Glutamatergic neuron (in vitro differentiated cells): ENCODE results near the gene NCSTN. TPM values are rescaled to one million over a fixed set of nuclear protein-coding genes. Genes with fewer than 3 reads are reported as not detected.
A peak's percentile ranks its signal among the peaks of the same experiment; 100 is the strongest.

ENCODE experiments used
- DNase-seq: peaks from one replicate; pipeline ENCODE4 v3.0.0; 2022
- H3K27ac Mint-ChIP-seq: one replicate; pipeline ENCODE4 v1.8.0; 2020; ENCODE audit warnings: mild to moderate bottlenecking, mixed read lengths, inconsistent platforms; ENCODE audit not compliant: unreplicated experiment
- H3K27me3 Mint-ChIP-seq: one replicate; pipeline ENCODE4 v1.8.0; 2020; ENCODE audit warnings: mild to moderate bottlenecking, moderate library complexity, mixed read lengths, inconsistent platforms; ENCODE audit not compliant: unreplicated experiment
- H3K36me3 Mint-ChIP-seq: one replicate; pipeline ENCODE4 v1.8.0; 2020; ENCODE audit warnings: mild to moderate bottlenecking, mixed read lengths, inconsistent platforms; ENCODE audit not compliant: unreplicated experiment
- H3K4me1 Mint-ChIP-seq: one replicate; pipeline ENCODE4 v1.8.0; 2020; ENCODE audit warnings: mild to moderate bottlenecking, low read depth, mixed read lengths, inconsistent platforms; ENCODE audit not compliant: unreplicated experiment
- H3K4me3 Mint-ChIP-seq: one replicate; pipeline ENCODE4 v1.8.0; 2020; ENCODE audit warnings: mild to moderate bottlenecking, mixed read lengths, inconsistent platforms; ENCODE audit not compliant: unreplicated experiment
- H3K9me3 Mint-ChIP-seq: one replicate; pipeline ENCODE4 v1.8.0; 2020; ENCODE audit warnings: mild to moderate bottlenecking, moderate library complexity, mixed read lengths, inconsistent platforms; ENCODE audit not compliant: unreplicated experiment
- total RNA-seq: library from RNA; stranded (reverse); fragmentation: NEBNext Ultra II Directional; extraction: Animal tissue kit (Norgen Biotek cat#: 25700); gene quantifications from one replicate; pipeline ENCODE4 v1.2.1, GENCODE V29; 2021; ENCODE audit not compliant: unreplicated experiment
- TF ChIP-seq, protein P1 (sequence below): fragments of 200-600 bp; sonication (generic); IDR thresholded peaks from one replicate; pipeline ENCODE4 v1.5.0; 2021; ENCODE audit not compliant: partially characterized antibody, unreplicated experiment

NCSTN gene
- total RNA-seq, 1 donor from 2014 or later = 121 TPM

DNA sequence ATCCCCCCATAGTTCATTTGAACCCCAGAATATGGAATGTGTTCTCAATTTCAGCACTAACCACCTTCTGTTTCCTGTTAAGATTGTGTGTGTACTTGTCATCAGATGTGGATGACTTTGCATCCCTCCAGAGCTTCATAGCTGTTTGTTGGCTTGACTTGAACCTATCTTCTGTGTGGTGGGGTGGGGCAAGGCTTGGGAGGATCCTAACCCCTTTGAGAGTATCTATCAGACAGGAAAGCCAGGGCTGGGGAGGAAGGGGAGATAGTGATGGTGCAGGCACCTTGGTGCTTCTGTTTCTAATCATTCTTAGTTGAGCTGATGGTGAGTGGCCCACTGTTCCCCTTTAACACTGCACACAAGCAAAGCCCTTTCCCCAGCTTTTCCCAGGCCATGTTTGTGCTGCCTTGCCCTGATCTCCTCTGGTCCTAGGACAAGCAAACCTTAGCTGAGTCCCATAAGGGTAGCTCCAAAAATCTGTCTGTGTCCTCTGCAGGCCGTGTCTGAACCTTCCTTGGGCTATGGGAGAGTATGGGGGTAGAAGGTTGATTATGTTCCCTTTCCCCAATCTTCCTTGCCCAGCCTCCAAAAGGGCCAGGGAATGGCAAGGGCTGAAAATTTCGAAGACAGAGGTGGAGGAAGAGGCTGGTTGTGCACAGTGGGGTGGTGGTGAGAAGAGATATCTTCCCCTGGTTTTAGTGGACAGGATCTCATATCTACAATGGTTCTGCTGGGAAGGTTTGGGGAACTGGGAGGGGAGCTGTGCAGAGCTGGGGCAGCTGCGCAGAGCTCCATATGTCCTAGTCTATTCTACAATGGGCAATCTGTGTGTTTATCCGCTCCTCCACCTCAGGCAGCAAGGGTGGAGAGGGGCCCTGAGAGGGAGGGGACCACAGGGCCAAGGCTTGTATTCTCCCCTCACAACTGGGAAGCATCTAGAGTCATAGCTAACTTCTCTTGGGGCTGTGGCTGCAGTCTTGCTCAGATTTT is 25.0 kb downstream of the NCSTN start:
- H3K36me3 Mint-ChIP-seq = peaks cover 21% of the 10 kb centered on the region
- TF ChIP-seq, protein P1, sequence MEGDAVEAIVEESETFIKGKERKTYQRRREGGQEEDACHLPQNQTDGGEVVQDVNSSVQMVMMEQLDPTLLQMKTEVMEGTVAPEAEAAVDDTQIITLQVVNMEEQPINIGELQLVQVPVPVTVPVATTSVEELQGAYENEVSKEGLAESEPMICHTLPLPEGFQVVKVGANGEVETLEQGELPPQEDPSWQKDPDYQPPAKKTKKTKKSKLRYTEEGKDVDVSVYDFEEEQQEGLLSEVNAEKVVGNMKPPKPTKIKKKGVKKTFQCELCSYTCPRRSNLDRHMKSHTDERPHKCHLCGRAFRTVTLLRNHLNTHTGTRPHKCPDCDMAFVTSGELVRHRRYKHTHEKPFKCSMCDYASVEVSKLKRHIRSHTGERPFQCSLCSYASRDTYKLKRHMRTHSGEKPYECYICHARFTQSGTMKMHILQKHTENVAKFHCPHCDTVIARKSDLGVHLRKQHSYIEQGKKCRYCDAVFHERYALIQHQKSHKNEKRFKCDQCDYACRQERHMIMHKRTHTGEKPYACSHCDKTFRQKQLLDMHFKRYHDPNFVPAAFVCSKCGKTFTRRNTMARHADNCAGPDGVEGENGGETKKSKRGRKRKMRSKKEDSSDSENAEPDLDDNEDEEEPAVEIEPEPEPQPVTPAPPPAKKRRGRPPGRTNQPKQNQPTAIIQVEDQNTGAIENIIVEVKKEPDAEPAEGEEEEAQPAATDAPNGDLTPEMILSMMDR = no peak
- H3K4me1 Mint-ChIP-seq = peaks cover 45% of the 10 kb centered on the region
- peak; percentile 68 for DNase-seq
- H3K9me3 Mint-ChIP-seq = peaks cover 82% of the 10 kb centered on the region
- peak overlapping the region; percentile 100 for H3K27ac Mint-ChIP-seq
- H3K27me3 Mint-ChIP-seq = peaks cover 67% of the 10 kb centered on the region
- H3K4me3 Mint-ChIP-seq = peak overlapping the region; percentile 97

DNA sequence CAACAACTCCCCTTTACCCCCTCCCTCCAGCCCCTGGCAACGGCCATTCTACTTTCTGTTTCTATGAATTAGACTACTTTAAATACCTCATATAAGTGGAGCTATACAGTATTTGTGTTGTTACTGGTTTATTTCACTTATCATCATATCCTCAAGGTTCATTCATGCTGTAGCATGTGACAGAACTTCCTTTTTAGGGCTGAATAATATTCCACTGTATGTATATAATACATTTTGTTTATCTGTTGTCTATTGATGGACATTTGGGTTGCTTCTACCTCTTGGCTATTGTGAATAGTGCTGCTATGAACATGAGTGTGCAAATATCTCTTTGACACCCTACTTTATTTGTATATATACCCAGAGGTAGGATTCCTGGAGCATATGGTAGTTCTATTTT is 25.9 kb downstream of the NCSTN start:
- peak overlapping the region; percentile 97 for H3K4me3 Mint-ChIP-seq
- peaks cover 79% of the 10 kb centered on the region for H3K9me3 Mint-ChIP-seq
- no peak for DNase-seq
- peaks cover 21% of the 10 kb centered on the region for H3K36me3 Mint-ChIP-seq
- peaks cover 63% of the 10 kb centered on the region for H3K27me3 Mint-ChIP-seq
- peaks cover 43% of the 10 kb centered on the region for H3K4me1 Mint-ChIP-seq
- TF ChIP-seq, protein P1 = no peak
- H3K27ac Mint-ChIP-seq = peak overlapping the region; percentile 100

DNA sequence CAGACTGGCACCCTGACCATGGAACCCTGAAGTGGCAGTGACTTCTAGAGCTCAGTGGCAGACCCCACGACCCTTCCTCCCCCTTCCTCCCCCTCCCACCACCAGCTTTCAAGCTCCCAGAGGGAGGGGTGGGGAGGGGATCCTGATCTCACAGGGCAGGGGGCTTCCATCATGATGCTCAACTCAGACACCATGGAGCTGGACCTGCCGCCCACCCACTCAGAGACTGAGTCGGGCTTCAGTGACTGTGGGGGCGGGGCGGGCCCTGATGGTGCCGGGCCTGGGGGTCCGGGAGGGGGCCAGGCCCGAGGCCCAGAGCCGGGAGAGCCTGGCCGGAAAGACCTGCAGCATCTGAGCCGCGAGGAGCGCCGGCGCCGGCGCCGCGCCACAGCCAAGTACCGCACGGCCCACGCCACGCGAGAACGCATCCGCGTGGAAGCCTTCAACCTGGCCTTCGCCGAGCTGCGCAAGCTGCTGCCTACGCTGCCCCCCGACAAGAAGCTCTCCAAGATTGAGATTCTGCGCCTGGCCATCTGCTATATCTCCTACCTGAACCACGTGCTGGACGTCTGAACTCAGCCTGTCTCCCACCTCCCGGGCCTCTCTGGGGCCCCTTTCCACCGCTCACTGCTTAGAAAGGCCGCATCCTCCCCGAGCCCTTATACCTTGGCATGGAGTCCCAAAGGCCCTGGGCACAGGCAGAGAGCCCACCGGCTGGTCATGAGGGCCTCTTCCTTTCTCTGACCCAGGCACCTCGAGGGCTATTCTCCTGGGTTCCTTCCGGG is 27.6 kb downstream of the NCSTN start:
- Mint-ChIP-seq H3K4me1 (peaks cover 40% of the 10 kb centered on the region), H3K27ac (peak overlapping the region; percentile 100), H3K36me3 (peaks cover 21% of the 10 kb centered on the region), H3K27me3 (peaks cover 64% of the 10 kb centered on the region), H3K9me3 (peaks cover 80% of the 10 kb centered on the region), H3K4me3 (peak overlapping the region; percentile 97)
- TF ChIP-seq, protein P1 = no peak
- peak; percentile 54 for DNase-seq

DNA sequence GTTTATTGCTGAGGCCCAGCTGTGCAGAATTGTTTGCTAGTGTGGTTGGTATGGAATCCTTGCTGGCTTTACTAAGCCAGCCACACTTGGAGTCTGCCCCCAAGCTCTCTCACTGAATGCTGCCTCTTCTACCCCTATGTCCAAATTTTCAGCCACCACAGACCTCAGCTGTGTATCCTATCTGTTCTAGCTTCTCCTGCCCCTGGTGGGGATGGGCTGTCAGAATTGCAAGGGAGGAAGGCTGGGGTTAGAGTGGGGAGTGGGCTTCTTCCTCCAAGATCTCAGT is 28.1 kb downstream of the NCSTN start:
- H3K4me1 Mint-ChIP-seq = peaks cover 41% of the 10 kb centered on the region
- H3K27ac Mint-ChIP-seq = peak overlapping the region; percentile 96
- peaks cover 59% of the 10 kb centered on the region for H3K27me3 Mint-ChIP-seq
- TF ChIP-seq, protein P1 = no peak
- peak overlapping the region; percentile 94 for H3K4me3 Mint-ChIP-seq
- peaks cover 21% of the 10 kb centered on the region for H3K36me3 Mint-ChIP-seq
- H3K9me3 Mint-ChIP-seq = peaks cover 77% of the 10 kb centered on the region
- DNase-seq = no peak
